Suprapubic skin (tissue), 4 donors: ENCODE results near the gene CEP83. TPM values are rescaled to one million over a fixed set of nuclear protein-coding genes. Genes with fewer than 3 reads are reported as not detected.
"Not testable (repeated sequence)": the region's sequence is repeated elsewhere in the genome, so short reads cannot be mapped to it uniquely, and the experiment has no call there.

Source experiments
- DNase-seq, 2 donors: peaks; one replicate each; pipeline ENCODE4 v3.0.0-alpha.2; 2019; ENCODE audit warnings: low spot score in 2 of 2
- H3K27ac ChIP-seq: fragments of 200-600 bp; sonication (generic); one replicate; pipeline ENCODE4 v1.5.1; 2019
- H3K27me3 ChIP-seq: fragments of 200-600 bp; sonication (generic); one replicate; pipeline ENCODE4 v1.5.1; 2019
- H3K36me3 ChIP-seq: fragments of 200-600 bp; sonication (generic); one replicate; pipeline ENCODE4 v1.5.1; 2019
- H3K4me1 ChIP-seq: fragments of 200-600 bp; sonication (generic); one replicate; pipeline ENCODE4 v1.5.1; 2019
- H3K4me3 ChIP-seq: fragments of 200-600 bp; sonication (generic); one replicate; pipeline ENCODE4 v1.5.1; 2019; ENCODE audit warnings: mild to moderate bottlenecking
- H3K9me3 ChIP-seq: fragments of 200-600 bp; sonication (generic); one replicate; pipeline ENCODE4 v1.5.1; 2019
- EP300 ChIP-seq: sonication (generic); formaldehyde crosslinking; IDR thresholded peaks from one replicate; pipeline ENCODE4 v1.6.1; 2017; ENCODE audit warnings: antibody characterized with exemption
- POLR2A ChIP-seq, 2 donors: fragments of 450-650 bp; IDR thresholded peaks; one replicate each; pipeline ENCODE4 v1.6.1; 2017; ENCODE audit warnings: antibody characterized with exemption in 2 of 2, mild to moderate bottlenecking in 2 of 2, moderate library complexity in 2 of 2
- POLR2AphosphoS5 ChIP-seq, 3 donors: sonication (generic); formaldehyde crosslinking; IDR thresholded peaks; one replicate each; pipeline ENCODE4 v1.6.1; 2017; ENCODE audit warnings: antibody characterized with exemption in 3 of 3
- WGBS: methylation state at CpG from one replicate; pipeline ENCODE4 v1.1.5; 2018; 5-methylcytosine and 5-hydroxymethylcytosine counted together
- total RNA-seq, 4 donors: library from RNA; depleted of rRNA; stranded (reverse); fragments of >200 nt; gene quantifications; one replicate each; pipeline ENCODE4 v1.1.0, GENCODE V29; 2016
- TF ChIP-seq, protein P1 (sequence below), 2 donors: fragments of 200-600 bp in 1 of 2; fragments of 450-650 bp in 1 of 2; sonication (generic) in 1 of 2; IDR thresholded peaks; one replicate each; pipeline ENCODE4 v1.5.1; 2016 to 2019; ENCODE audit warnings: antibody characterized with exemption in 2 of 2, mild to moderate bottlenecking in 1 of 2, moderate library complexity in 1 of 2

The CEP83 gene
- total RNA-seq, 4 donors from 2014 or later: 8.5 to 18.4 (median 12.6) TPM

DNA sequence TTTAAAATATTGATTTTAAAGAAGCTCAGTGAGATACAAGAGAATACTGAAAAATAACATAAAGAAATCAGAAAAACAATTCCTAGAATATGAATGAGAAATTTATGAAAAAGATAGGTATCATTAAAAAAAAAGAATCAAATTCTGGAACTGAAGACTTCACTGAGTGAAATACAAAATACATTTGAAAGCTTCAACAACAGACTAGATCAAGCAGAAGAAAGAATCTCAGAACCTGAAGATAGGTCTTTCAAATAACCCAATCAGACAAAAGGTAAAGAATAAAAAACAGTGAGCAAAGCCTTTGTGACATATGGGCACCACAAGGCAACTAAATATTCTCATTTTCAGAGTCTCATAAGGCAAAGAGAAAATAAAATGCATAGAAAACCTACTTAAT lies 29.4 kb downstream of the CEP83 start:
- Histone ChIP-seq H3K36me3 (no peaks in the 10 kb centered on the region), H3K9me3 (no peaks in the 10 kb centered on the region), H3K4me3 (no peak overlapping the region), H3K27ac (no peak overlapping the region), H3K27me3 (no peaks in the 10 kb centered on the region), H3K4me1 (peaks cover 6% of the 10 kb centered on the region)
- DNase-seq: no peak
- no peak for TF ChIP-seq EP300

DNA sequence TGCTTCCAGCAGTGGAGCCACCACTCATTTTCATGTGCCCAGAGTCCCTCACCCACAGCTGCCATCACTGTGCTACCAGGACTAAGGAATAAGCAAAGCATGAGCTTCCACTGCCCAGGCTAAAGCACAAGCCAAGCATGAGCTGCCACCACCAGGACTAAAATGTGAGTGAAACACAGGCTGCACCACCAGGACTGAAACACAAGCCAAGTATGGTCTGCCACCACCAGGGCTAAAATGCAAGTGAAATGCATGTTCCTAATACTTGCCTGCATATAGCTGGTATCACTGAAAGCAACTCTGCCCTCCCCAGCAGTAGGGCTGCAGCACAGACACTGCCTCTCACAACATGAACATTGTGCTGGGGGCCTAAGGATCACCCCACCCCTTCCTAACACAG lies 30.0 kb downstream of the CEP83 start:
- Histone ChIP-seq H3K27me3 (no peaks in the 10 kb centered on the region), H3K27ac (no peak overlapping the region), H3K36me3 (no peaks in the 10 kb centered on the region), H3K4me3 (no peak overlapping the region), H3K9me3 (no peaks in the 10 kb centered on the region), H3K4me1 (peaks cover 6% of the 10 kb centered on the region)
- no peak for DNase-seq
- no peak for TF ChIP-seq POLR2AphosphoS5 (IDR thresholded peaks at IDR 0.05)
- TF ChIP-seq, protein P1, sequence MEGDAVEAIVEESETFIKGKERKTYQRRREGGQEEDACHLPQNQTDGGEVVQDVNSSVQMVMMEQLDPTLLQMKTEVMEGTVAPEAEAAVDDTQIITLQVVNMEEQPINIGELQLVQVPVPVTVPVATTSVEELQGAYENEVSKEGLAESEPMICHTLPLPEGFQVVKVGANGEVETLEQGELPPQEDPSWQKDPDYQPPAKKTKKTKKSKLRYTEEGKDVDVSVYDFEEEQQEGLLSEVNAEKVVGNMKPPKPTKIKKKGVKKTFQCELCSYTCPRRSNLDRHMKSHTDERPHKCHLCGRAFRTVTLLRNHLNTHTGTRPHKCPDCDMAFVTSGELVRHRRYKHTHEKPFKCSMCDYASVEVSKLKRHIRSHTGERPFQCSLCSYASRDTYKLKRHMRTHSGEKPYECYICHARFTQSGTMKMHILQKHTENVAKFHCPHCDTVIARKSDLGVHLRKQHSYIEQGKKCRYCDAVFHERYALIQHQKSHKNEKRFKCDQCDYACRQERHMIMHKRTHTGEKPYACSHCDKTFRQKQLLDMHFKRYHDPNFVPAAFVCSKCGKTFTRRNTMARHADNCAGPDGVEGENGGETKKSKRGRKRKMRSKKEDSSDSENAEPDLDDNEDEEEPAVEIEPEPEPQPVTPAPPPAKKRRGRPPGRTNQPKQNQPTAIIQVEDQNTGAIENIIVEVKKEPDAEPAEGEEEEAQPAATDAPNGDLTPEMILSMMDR (IDR thresholded peaks at IDR 0.05): no peak
- no peak for TF ChIP-seq POLR2A (IDR thresholded peaks at IDR 0.05)
- no peak for TF ChIP-seq EP300

DNA sequence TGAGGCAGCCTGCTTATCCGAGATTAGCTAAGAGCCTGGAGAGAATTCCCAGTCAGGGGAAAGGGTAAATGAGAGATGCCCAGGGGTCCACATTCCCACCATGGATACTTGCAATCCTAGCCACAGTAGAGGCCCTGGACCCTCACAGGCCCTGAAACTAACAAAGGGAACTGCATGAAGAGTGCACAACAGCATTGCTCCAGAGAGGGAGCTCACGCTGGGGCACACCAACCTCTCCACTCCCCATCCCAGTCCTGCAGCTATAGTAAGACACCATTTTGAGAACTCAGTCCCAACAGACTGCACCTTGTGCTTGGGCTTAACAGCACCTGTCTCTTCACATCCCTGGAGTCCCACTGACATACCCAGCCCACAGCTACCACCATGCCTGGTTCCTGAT lies 30.5 kb downstream of the CEP83 start:
- TF ChIP-seq EP300 (no peak), POLR2A (IDR thresholded peaks at IDR 0.05) (no peak), POLR2AphosphoS5 (IDR thresholded peaks at IDR 0.05) (no peak)
- TF ChIP-seq, protein P1 (IDR thresholded peaks at IDR 0.05): no peak
- peaks cover 6% of the 10 kb centered on the region for H3K4me1 ChIP-seq
- H3K36me3 ChIP-seq: no peaks in the 10 kb centered on the region
- no peak for DNase-seq
- no peaks in the 10 kb centered on the region for H3K9me3 ChIP-seq
- WGBS: 95% methylated on average over 2 of the region's 2 CpGs
- H3K27ac ChIP-seq: no peak overlapping the region
- no peak overlapping the region for H3K4me3 ChIP-seq
- H3K27me3 ChIP-seq: no peaks in the 10 kb centered on the region

DNA sequence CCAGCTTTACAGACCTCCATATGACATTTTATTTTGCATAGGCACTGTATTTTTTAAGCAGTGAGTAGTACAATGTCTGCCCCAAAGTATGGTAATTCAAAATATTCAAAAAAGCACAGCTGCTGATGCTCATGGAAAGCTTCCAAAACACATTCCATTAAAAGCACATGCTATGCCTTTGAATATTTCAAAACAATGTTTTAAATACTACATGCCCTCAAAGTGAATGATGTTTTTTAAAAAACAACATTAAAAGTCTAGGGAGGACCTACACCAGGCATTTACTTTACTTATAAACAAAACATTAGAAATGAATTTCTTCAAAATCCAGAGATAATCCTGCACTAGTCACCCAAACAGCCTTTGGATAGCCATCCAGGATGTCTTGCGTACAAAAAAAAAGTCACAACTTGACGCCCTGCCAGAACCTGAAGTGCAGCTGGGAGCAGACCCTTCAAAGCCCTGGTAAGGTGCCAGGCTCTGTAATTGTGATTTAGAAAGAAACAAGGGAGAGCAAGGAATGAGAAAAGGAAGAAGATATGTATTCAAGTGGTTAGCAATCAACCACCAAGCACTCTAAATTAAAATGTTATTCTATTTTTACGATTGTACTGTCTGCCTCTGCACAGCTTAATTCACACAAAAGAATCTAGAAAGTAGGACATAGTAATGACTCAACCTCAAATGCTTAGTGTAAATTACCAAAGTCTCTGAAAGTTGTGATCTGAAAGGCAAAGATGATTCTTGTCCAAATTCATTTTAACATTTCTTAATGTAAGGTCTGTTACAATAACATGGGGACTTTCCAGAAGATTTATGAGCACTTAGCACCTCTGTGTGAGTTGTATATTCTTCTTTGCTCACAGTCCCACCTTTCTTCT lies 31.9 kb downstream of the CEP83 start:
- H3K4me1 ChIP-seq: peaks cover 6% of the 10 kb centered on the region
- whole genome bisulfite sequencing: 21% methylated on average over 3 of the region's 3 CpGs
- no peak for DNase-seq
- no peak overlapping the region for H3K4me3 ChIP-seq
- peaks cover 3% of the 10 kb centered on the region for H3K9me3 ChIP-seq
- no peak overlapping the region for H3K27ac ChIP-seq
- TF ChIP-seq EP300 (no peak), POLR2A (IDR thresholded peaks at IDR 0.05) (no peak), POLR2AphosphoS5 (IDR thresholded peaks at IDR 0.05) (no peak)
- TF ChIP-seq, protein P1 (IDR thresholded peaks at IDR 0.05): no peak
- no peaks in the 10 kb centered on the region for H3K27me3 ChIP-seq
- no peaks in the 10 kb centered on the region for H3K36me3 ChIP-seq

DNA sequence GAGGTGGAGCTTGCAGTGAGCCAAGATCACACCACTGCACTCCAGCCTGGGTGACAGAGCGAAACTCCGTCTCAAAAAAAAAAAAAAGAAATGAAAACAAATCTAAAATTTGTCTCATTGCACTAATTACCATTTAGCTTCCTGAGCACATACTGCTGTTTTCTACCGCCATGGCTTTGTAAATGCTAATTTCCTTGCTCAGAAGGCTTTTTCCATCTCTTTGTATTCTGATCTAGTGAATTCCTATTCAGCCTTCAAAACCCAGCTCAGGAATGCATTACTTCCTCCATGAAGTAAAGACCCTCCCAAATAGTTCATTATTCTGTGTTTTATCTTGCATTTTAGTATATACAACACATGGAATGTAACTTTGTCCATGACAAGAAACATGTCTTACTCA lies 33.6 kb downstream of the CEP83 start:
- Histone ChIP-seq H3K27ac (no peak overlapping the region), H3K27me3 (no peaks in the 10 kb centered on the region), H3K4me1 (peaks cover 6% of the 10 kb centered on the region), H3K9me3 (peaks cover 20% of the 10 kb centered on the region), H3K36me3 (no peaks in the 10 kb centered on the region), H3K4me3 (no peak overlapping the region)
- no peak for TF ChIP-seq POLR2AphosphoS5 (IDR thresholded peaks at IDR 0.05)
- TF ChIP-seq, protein P1 (IDR thresholded peaks at IDR 0.05): no peak
- TF ChIP-seq POLR2A (IDR thresholded peaks at IDR 0.05): no peak
- no peak for TF ChIP-seq EP300
- WGBS: 97% methylated on average over 3 of the region's 3 CpGs
- DNase-seq: no peak

DNA sequence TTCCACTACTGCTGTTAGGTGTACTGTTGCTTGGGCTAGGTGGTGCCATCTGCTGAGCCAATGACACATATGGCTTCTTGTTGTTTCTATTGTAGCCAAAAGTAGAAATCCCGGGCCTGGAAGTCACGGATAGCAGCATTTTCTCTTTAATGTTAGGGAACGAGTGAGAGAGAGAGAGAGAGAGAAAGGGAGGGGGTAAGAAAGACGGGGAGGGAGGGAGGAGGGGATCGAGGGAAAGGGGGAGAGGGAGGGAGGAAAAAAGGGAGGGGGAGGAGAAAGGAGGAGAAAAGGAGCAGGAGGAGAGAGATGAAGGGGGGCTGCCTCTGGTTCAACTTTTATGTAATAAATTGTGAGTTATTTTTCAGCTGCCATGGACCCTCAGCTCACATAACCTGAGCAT lies 34.8 kb downstream of the CEP83 start:
- DNase-seq, H3K27ac ChIP-seq: not testable (repeated sequence)
- WGBS: 98% methylated on average over 5 of the region's 5 CpGs

More for the DNA sequence above, 34.8 kb downstream of the CEP83 start:
- H3K9me3 ChIP-seq: peaks cover 22% of the 10 kb centered on the region
- H3K4me1 ChIP-seq, H3K4me3 ChIP-seq, H3K36me3 ChIP-seq, H3K27me3 ChIP-seq: not testable (repeated sequence)
